HPDE6-E6E7 (cell line): Measurements from ENCODE around the gene MCTP1.
"Not testable (repeated sequence)": the region's sequence is repeated elsewhere in the genome, so short reads cannot be mapped to it uniquely, and the experiment has no call there.

ENCODE experiments used
- DNase-seq: peaks from one replicate; pipeline ENCODE4 v3.0.0; 2011; ENCODE audit warnings: missing footprints; ENCODE audit errors: extremely low spot score

Gene MCTP1

GRCh38 chr5:95184924-95185323, 100.0 kb downstream of the MCTP1 start:
- DNase-seq, result no peak

- no peak for DNase-seq
These were observed 103.2 kb downstream of the MCTP1 start for GRCh38 chr5:95181644-95182043.

GRCh38 chr5:95178046-95178651, 106.7 kb downstream of the MCTP1 start:
- no peak for DNase-seq

- DNase-seq, result no peak
These were observed 107.4 kb downstream of the MCTP1 start for GRCh38 chr5:95177456-95177855.

GRCh38 chr5:95175106-95175505, 109.8 kb downstream of the MCTP1 start:
- no peak for DNase-seq

GRCh38 chr5:95172659-95173058, 112.2 kb downstream of the MCTP1 start:
- no peak for DNase-seq

- DNase-seq, result no peak
These were observed 120.0 kb downstream of the MCTP1 start for GRCh38 chr5:95164861-95165260.

- no peak for DNase-seq
These were observed 121.8 kb downstream of the MCTP1 start for GRCh38 chr5:95163079-95163478.

- no peak for DNase-seq
These were observed 122.5 kb downstream of the MCTP1 start for GRCh38 chr5:95162231-95162992.

- no peak for DNase-seq
These were observed 125.3 kb downstream of the MCTP1 start for GRCh38 chr5:95159603-95160002.

GRCh38 chr5:95155888-95156287, 129.0 kb downstream of the MCTP1 start:
- no peak for DNase-seq

- DNase-seq, result no peak
These were observed 131.4 kb downstream of the MCTP1 start for GRCh38 chr5:95153511-95153910.

- no peak for DNase-seq
These were observed 132.4 kb downstream of the MCTP1 start for GRCh38 chr5:95152535-95152934.

- DNase-seq, result no peak
These were observed 132.8 kb downstream of the MCTP1 start for GRCh38 chr5:95152131-95152530.

GRCh38 chr5:95151694-95152093, 133.2 kb downstream of the MCTP1 start:
- no peak for DNase-seq

GRCh38 chr5:95149387-95149786, 135.5 kb downstream of the MCTP1 start:
- no peak for DNase-seq

GRCh38 chr5:95148453-95148852, 136.4 kb downstream of the MCTP1 start:
- no peak for DNase-seq

GRCh38 chr5:95143858-95144257, 141.0 kb downstream of the MCTP1 start:
- DNase-seq, result not testable (repeated sequence)

- no peak for DNase-seq
These were observed 142.7 kb downstream of the MCTP1 start for GRCh38 chr5:95142145-95142544.

GRCh38 chr5:95141141-95141540, 143.8 kb downstream of the MCTP1 start:
- DNase-seq, result no peak

- DNase-seq, result no peak
These were observed 150.6 kb downstream of the MCTP1 start for GRCh38 chr5:95134326-95134725.

- DNase-seq, result no peak
These were observed 152.8 kb downstream of the MCTP1 start for GRCh38 chr5:95132096-95132495.

- no peak for DNase-seq
These were observed 154.0 kb downstream of the MCTP1 start for GRCh38 chr5:95130941-95131340.

- DNase-seq, result no peak
These were observed 160.2 kb downstream of the MCTP1 start for GRCh38 chr5:95124731-95125130.
